ENCODE measurements around the gene DCT. TPM values are rescaled to one million over a fixed set of nuclear protein-coding genes. Genes with fewer than 3 reads are reported as not detected.

Gene DCT
- total RNA-seq, 4 donors from 2014 or later = 39.4 to 122 (median 81.7) TPM

DNA sequence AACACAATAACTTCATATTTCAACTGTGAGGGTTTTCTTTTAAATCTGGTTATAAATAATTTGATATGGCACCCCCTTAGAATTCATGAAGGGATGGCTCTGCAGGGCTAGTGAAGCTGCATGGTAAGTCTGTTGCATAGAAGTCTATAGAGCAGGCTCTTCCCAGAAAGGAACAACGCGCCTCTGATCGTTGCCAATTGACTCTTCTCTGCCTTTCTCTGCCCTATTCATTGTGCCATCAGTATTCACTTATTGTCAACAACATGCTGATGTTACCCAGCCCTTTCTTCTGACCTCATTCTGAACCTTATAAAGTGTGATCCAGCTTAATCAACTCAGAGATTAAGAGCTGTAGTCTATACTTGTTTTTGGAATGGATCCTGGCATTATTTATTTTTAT, 16.3 kb upstream of the DCT start:
- Histone ChIP-seq H3K9me3 (no peaks in the 10 kb centered on the region), H3K27ac (no peak overlapping the region), H3K36me3 (no peaks in the 10 kb centered on the region), H3K4me3 (no peak overlapping the region), H3K27me3 (no peaks in the 10 kb centered on the region), H3K4me1 (no peaks in the 10 kb centered on the region)
- no peak for DNase-seq (ENCODE audit: low spot score in 2 of 2)
- TF ChIP-seq POLR2A (IDR thresholded peaks at IDR 0.05) = no peak
- TF ChIP-seq POLR2AphosphoS5 (IDR thresholded peaks at IDR 0.05) = no peak
- TF ChIP-seq, protein P1, sequence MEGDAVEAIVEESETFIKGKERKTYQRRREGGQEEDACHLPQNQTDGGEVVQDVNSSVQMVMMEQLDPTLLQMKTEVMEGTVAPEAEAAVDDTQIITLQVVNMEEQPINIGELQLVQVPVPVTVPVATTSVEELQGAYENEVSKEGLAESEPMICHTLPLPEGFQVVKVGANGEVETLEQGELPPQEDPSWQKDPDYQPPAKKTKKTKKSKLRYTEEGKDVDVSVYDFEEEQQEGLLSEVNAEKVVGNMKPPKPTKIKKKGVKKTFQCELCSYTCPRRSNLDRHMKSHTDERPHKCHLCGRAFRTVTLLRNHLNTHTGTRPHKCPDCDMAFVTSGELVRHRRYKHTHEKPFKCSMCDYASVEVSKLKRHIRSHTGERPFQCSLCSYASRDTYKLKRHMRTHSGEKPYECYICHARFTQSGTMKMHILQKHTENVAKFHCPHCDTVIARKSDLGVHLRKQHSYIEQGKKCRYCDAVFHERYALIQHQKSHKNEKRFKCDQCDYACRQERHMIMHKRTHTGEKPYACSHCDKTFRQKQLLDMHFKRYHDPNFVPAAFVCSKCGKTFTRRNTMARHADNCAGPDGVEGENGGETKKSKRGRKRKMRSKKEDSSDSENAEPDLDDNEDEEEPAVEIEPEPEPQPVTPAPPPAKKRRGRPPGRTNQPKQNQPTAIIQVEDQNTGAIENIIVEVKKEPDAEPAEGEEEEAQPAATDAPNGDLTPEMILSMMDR (IDR thresholded peaks at IDR 0.05) = no peak
- no peak for TF ChIP-seq EP300 (IDR thresholded peaks at IDR 0.05)
- 83% methylated on average over 3 of the region's 3 CpGs for WGBS

GRCh38 chr13:94494026-94494425, 14.5 kb upstream of the DCT start:
- Histone ChIP-seq H3K4me1 (no peaks in the 10 kb centered on the region), H3K36me3 (no peaks in the 10 kb centered on the region), H3K4me3 (no peak overlapping the region), H3K9me3 (no peaks in the 10 kb centered on the region), H3K27ac (no peak overlapping the region), H3K27me3 (no peaks in the 10 kb centered on the region)
- WGBS = 26% methylated on average over 2 of the region's 2 CpGs
- no peak for DNase-seq (ENCODE audit: low spot score in 2 of 2)
- TF ChIP-seq EP300 (IDR thresholded peaks at IDR 0.05) = no peak
- TF ChIP-seq POLR2A (IDR thresholded peaks at IDR 0.05) = no peak
- no peak for TF ChIP-seq POLR2AphosphoS5 (IDR thresholded peaks at IDR 0.05)
- TF ChIP-seq, protein P1 (IDR thresholded peaks at IDR 0.05) = no peak

DNA sequence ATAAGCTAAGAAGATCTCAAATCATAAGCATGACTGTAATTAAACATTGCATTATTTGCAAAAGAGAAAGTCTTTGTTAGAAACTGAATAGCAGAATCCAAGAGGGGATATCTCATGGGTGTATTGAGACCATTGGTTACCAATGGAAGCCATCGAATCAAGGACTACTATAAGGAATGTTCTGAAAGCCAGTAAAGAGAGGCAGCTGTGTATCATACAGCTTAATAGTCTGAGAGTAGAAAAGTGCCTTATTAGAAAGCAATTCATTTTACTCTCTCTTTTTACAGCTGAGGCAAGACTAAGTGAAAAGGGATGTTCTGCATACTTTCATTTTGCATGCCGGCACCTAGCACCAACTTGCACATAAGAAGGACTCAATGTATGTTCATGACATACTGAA, 7.6 kb upstream of the DCT start:
- Histone ChIP-seq H3K9me3 (no peaks in the 10 kb centered on the region), H3K4me3 (no peak overlapping the region), H3K4me1 (no peaks in the 10 kb centered on the region), H3K27me3 (peaks cover 3% of the 10 kb centered on the region), H3K36me3 (no peaks in the 10 kb centered on the region), H3K27ac (no peak overlapping the region)
- DNase-seq (ENCODE audit: low spot score in 2 of 2) = no peak
- 69% methylated on average over 2 of the region's 2 CpGs for WGBS
- TF ChIP-seq EP300 (IDR thresholded peaks at IDR 0.05) (no peak), POLR2A (IDR thresholded peaks at IDR 0.05) (no peak), POLR2AphosphoS5 (IDR thresholded peaks at IDR 0.05) (no peak)
- TF ChIP-seq, protein P1 (IDR thresholded peaks at IDR 0.05) = no peak

DNA sequence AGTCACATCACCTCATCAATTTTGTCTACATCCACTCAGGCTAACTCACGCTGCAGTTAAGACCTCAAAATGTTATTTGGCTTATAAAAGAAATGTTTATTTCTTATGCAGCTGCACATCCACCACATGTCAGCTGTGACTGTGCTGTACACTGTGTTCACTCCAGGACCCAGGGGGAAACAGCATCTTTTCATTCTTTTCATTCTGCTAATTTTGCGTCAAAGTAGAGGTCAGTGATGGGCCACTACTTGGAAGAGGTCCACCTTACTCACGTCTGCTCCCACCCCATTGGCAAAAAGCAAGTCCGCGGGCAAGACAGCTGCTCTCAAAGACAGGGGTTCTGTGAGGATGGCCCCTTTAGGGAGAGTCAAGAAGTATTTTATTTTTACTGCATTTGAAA, 4.5 kb upstream of the DCT start:
- Histone ChIP-seq H3K36me3 (no peaks in the 10 kb centered on the region), H3K4me3 (no peak overlapping the region), H3K27ac (no peak overlapping the region), H3K9me3 (no peaks in the 10 kb centered on the region), H3K4me1 (no peaks in the 10 kb centered on the region), H3K27me3 (peaks cover 3% of the 10 kb centered on the region)
- TF ChIP-seq, protein P1 (IDR thresholded peaks at IDR 0.05) = no peak
- TF ChIP-seq EP300 (IDR thresholded peaks at IDR 0.05) (no peak), POLR2A (IDR thresholded peaks at IDR 0.05) (no peak), POLR2AphosphoS5 (IDR thresholded peaks at IDR 0.05) (no peak)
- WGBS = 81% methylated on average over 5 of the region's 5 CpGs
- DNase-seq (ENCODE audit: low spot score in 2 of 2) = no peak

DNA sequence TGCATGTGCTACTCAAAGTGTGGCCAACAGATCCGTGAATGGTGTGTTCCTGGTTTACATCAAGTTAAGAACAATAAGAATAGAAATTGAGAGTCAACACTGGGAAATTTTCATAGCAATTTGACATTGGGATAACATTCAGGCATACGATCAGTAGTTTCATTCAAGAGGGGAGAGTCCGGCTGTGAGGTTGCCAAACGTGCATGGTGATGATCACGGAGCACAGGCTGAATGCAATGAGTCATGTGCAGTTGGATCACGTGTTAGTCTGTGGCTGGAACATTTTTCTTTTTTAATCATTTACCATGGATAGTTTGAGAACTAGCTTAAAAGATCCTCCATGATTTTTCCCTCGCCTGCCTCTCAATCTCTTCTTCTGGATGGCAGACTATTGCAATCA, 2.5 kb upstream of the DCT start:
- no peak for DNase-seq (ENCODE audit: low spot score in 2 of 2)
- WGBS = 57% methylated on average over 7 of the region's 7 CpGs
- Histone ChIP-seq H3K27me3 (no peaks in the 10 kb centered on the region), H3K4me3 (no peak overlapping the region), H3K36me3 (no peaks in the 10 kb centered on the region), H3K4me1 (no peaks in the 10 kb centered on the region), H3K9me3 (no peaks in the 10 kb centered on the region), H3K27ac (no peak overlapping the region)
- TF ChIP-seq POLR2A (IDR thresholded peaks at IDR 0.05) (no peak), EP300 (IDR thresholded peaks at IDR 0.05) (no peak), POLR2AphosphoS5 (IDR thresholded peaks at IDR 0.05) (no peak)
- TF ChIP-seq, protein P1 (IDR thresholded peaks at IDR 0.05) = no peak
